GM18858 (cell line): Measurements from ENCODE around the gene CYP2A7.
"Not testable (repeated sequence)": the region's sequence is repeated elsewhere in the genome, so short reads cannot be mapped to it uniquely, and the experiment has no call there.

Source experiments
- ATAC-seq: cut with Tn5 transposase; IDR thresholded peaks from one replicate; pipeline ENCODE4 v1.9.1; 2021; ENCODE audit not compliant: unreplicated experiment

CYP2A7 gene

GRCh38 chr19:40899964-40900363, 17.9 kb upstream of the CYP2A7 start:
- ATAC-seq = not testable (repeated sequence)

GRCh38 chr19:40896843-40897789, 15.1 kb upstream of the CYP2A7 start:
- not testable (repeated sequence) for ATAC-seq

GRCh38 chr19:40896418-40896796, 14.4 kb upstream of the CYP2A7 start:
- no peak for ATAC-seq

GRCh38 chr19:40893112-40893511, 11.1 kb upstream of the CYP2A7 start:
- no peak for ATAC-seq

GRCh38 chr19:40889366-40889765, 7.3 kb upstream of the CYP2A7 start:
- ATAC-seq = no peak

GRCh38 chr19:40888191-40888590, 6.2 kb upstream of the CYP2A7 start:
- no peak for ATAC-seq

GRCh38 chr19:40884187-40884931, 2.3 kb upstream of the CYP2A7 start:
- not testable (repeated sequence) for ATAC-seq

GRCh38 chr19:40879349-40879748, 2.7 kb downstream of the CYP2A7 start:
- ATAC-seq = not testable (repeated sequence)

GRCh38 chr19:40875526-40875951, 6.5 kb downstream of the CYP2A7 start:
- not testable (repeated sequence) for ATAC-seq

GRCh38 chr19:40874874-40875273, 7.2 kb downstream of the CYP2A7 start:
- ATAC-seq = not testable (repeated sequence)

GRCh38 chr19:40873873-40874272, 8.2 kb downstream of the CYP2A7 start:
- not testable (repeated sequence) for ATAC-seq

GRCh38 chr19:40872209-40872608, 9.8 kb downstream of the CYP2A7 start:
- ATAC-seq = no peak

GRCh38 chr19:40867701-40868100, 14.3 kb downstream of the CYP2A7 start:
- no peak for ATAC-seq

GRCh38 chr19:40864739-40865496, 17.1 kb downstream of the CYP2A7 start:
- ATAC-seq = not testable (repeated sequence)

- ATAC-seq = no peak
Measured at GRCh38 chr19:40862785-40863184, 19.2 kb downstream of the CYP2A7 start.

GRCh38 chr19:40862333-40862732, 19.7 kb downstream of the CYP2A7 start:
- no peak for ATAC-seq

GRCh38 chr19:40858109-40858508, 23.9 kb downstream of the CYP2A7 start:
- ATAC-seq = no peak

- not testable (repeated sequence) for ATAC-seq
Measured at GRCh38 chr19:40852467-40853152, 29.4 kb downstream of the CYP2A7 start.

- not testable (repeated sequence) for ATAC-seq
Measured at GRCh38 chr19:40850277-40850676, 31.8 kb downstream of the CYP2A7 start, which contains the start of gene CYP2A6. Gene CYP2A6, minus strand, starts transcription at chr19:40850447. Its CDS starts 21 bp downstream, at chr19:40850426.

- not testable (repeated sequence) for ATAC-seq
Measured at GRCh38 chr19:40846722-40847121, 35.3 kb downstream of the CYP2A7 start.
